HCT116 (cell line): ENCODE measurements around the gene COL21A1. TPM values are rescaled to one million over a fixed set of nuclear protein-coding genes. Genes with fewer than 3 reads are reported as not detected.

ENCODE experiments used
- ATAC-seq: fragments of 200-7000 bp; cut with Tn5 transposase; 2 replicates; pipeline ENCODE4 v1.9.1; 2020; ENCODE audit warnings: mild to moderate bottlenecking, moderate library complexity
- BruUV-seq: library from RNA; stranded (reverse); fragments of 400-500 nt; replicated peaks from 2 replicates; lab custom pipeline; 2021; lab: Mats Ljungman, UMichigan
- CTCF ChIA-PET: fragments of 300-600 bp; sonication (Branson Sonifier 250); formaldehyde crosslinking; loops from one replicate; lab custom pipeline; 2021; ENCODE audit warnings: antibody characterized with exemption; lab: Charles Lee
- POLR2A ChIA-PET: fragments of 300-600, 350-600 bp; sonication (Branson Sonifier 250); formaldehyde crosslinking; loops from one replicate; lab custom pipeline; 2021; ENCODE audit warnings: antibody characterized with exemption; lab: Charles Lee
- RAD21 ChIA-PET, 2 experiments: fragments of 300-600 bp; sonication (Branson Sonifier 250); formaldehyde crosslinking; loops; one replicate each; lab custom pipeline; 2023; ENCODE audit warnings: low total read pairs in 2 of 2; ENCODE audit not compliant: uncharacterized antibody in 2 of 2, unreplicated experiment in 2 of 2, low non-redundant PET in 1 of 2; lab: Charles Lee
- DNase-seq: peaks from one replicate; pipeline ENCODE4 v3.0.0-alpha.2; 2010; ENCODE audit warnings: low read depth, low spot score
- H2AFZ ChIP-seq: fragments of 200-600 bp; shearing (Covaris generic), sonication (generic); 2 replicates; pipeline ENCODE4 v1.6.1; 2017; ENCODE audit warnings: low read depth, mixed run types, mixed read lengths, antibody characterized with exemption, low read length; ENCODE audit not compliant: poor library complexity, severe bottlenecking
- H3K27ac ChIP-seq: 2 replicates; pipeline ENCODE4 v1.5.1; 2012; ENCODE audit warnings: low read depth, low read length
- H3K27me3 ChIP-seq: fragments of 200-600 bp; sonication (generic); 2 replicates; pipeline ENCODE4 v1.6.1; 2016; ENCODE audit warnings: mixed run types, low read length, mixed read lengths; ENCODE audit not compliant: insufficient read depth
- H3K36me3 ChIP-seq, 2 experiments: fragments of 200-500 bp in 1 of 2; fragments of 200-600 bp in 1 of 2; sonication (Bioruptor generic) in 1 of 2; sonication (generic) in 1 of 2; 2 replicates each; pipeline versions ENCODE4 v1.5.1 to v1.6.1; 2014 to 2016; ENCODE audit warnings: low read length in 2 of 2, inconsistent platforms in 1 of 2, mixed read lengths in 1 of 2, mixed run types in 1 of 2; ENCODE audit not compliant: insufficient read depth in 2 of 2, control insufficient read depth in 1 of 2
- H3K4me1 ChIP-seq, 2 experiments: fragments of 200-600 bp in 1 of 2; sonication (generic) in 1 of 2; 2 replicates each; pipeline versions ENCODE4 v1.5.1 to v1.6.1; 2012 to 2017; ENCODE audit warnings: low read length in 2 of 2, inconsistent platforms in 1 of 2, mild to moderate bottlenecking in 1 of 2, mixed read lengths in 1 of 2, mixed run types in 1 of 2, moderate library complexity in 1 of 2; ENCODE audit not compliant: insufficient read depth in 2 of 2, control insufficient read depth in 1 of 2
- H3K4me2 ChIP-seq: fragments of 200-600 bp; sonication (generic); 2 replicates; pipeline ENCODE4 v1.6.1; 2017; ENCODE audit warnings: mixed run types, low read length, mixed read lengths
- H3K4me3 ChIP-seq, 2 experiments: fragments of 200-600 bp in 1 of 2; sonication (generic) in 1 of 2; replicated peaks in 1 of 2; 2 replicates each; pipeline ENCODE4 v1.5.1; 2011 to 2016; ENCODE audit warnings: low read length in 2 of 2, control low read depth in 1 of 2, low read depth in 1 of 2, mild to moderate bottlenecking in 1 of 2, mixed read lengths in 1 of 2, mixed run types in 1 of 2
- H3K79me2 ChIP-seq: fragments of 200-600 bp; sonication (generic); 2 replicates; pipeline ENCODE4 v1.6.1; 2017; ENCODE audit warnings: mild to moderate bottlenecking, mixed run types, low read length, moderate library complexity, mixed read lengths; ENCODE audit not compliant: insufficient read depth
- H3K9ac ChIP-seq: fragments of 200-600 bp; sonication (generic); 2 replicates; pipeline ENCODE4 v1.6.1; 2016; ENCODE audit warnings: low read length, mixed read lengths
- H3K9me2 ChIP-seq: fragments of 200-600 bp; sonication (generic), shearing (Covaris generic); 2 replicates; pipeline ENCODE4 v1.6.1; 2017; ENCODE audit warnings: mixed run types, mild to moderate bottlenecking, moderate library complexity; ENCODE audit not compliant: insufficient read depth
- H3K9me3 ChIP-seq, 2 experiments: fragments of 200-500 bp in 1 of 2; fragments of 200-600 bp in 1 of 2; sonication (Bioruptor generic) in 1 of 2; sonication (generic) in 1 of 2; 2 replicates each; pipeline ENCODE4 v1.6.1; 2014 to 2017; ENCODE audit warnings: low read length in 2 of 2, mixed read lengths in 2 of 2, inconsistent platforms in 1 of 2, low read depth in 1 of 2, mild to moderate bottlenecking in 1 of 2, mixed run types in 1 of 2, moderate library complexity in 1 of 2; ENCODE audit not compliant: control insufficient read depth in 1 of 2, insufficient read depth in 1 of 2
- H4K20me1 ChIP-seq: fragments of 200-600 bp; sonication (generic), shearing (Covaris generic); 2 replicates; pipeline ENCODE4 v1.6.1; 2017; ENCODE audit warnings: mixed run types, mild to moderate bottlenecking, moderate library complexity; ENCODE audit not compliant: insufficient read depth
- CEBPB ChIP-seq: IDR thresholded peaks from 2 replicates; pipeline ENCODE4 v1.6.1; 2012; ENCODE audit warnings: low read depth
- EZH2 ChIP-seq: fragments of 200-600 bp; sonication (generic); IDR thresholded peaks from 2 replicates; pipeline ENCODE4 v1.6.1; 2017; ENCODE audit warnings: antibody characterized with exemption, mixed run types
- EZH2phosphoT487 ChIP-seq: fragments of 200-600 bp; IDR thresholded peaks from 2 replicates; pipeline ENCODE4 v1.6.1; 2018; ENCODE audit warnings: antibody characterized with exemption, borderline replicate concordance
- FOSL1 ChIP-seq: IDR thresholded peaks from 2 replicates; pipeline ENCODE4 v1.6.1; 2012; ENCODE audit warnings: low read depth
- JUND ChIP-seq: IDR thresholded peaks from 2 replicates; pipeline ENCODE4 v1.6.1; 2012
- POLR2AphosphoS5 ChIP-seq: IDR thresholded peaks from 2 replicates; pipeline ENCODE4 v1.6.1; 2011; ENCODE audit warnings: mild to moderate bottlenecking, low read depth, low read length, moderate library complexity
- SP1 ChIP-seq: IDR thresholded peaks from 2 replicates; pipeline ENCODE4 v1.6.1; 2012; ENCODE audit warnings: low read depth
- ZFX ChIP-seq: fragments of 450-650 bp; IDR thresholded peaks from 2 replicates; pipeline ENCODE4 v1.6.1; 2017
- ZNF274 ChIP-seq: fragments of 200-500 bp; sonication (Bioruptor generic); IDR thresholded peaks from 2 replicates; pipeline ENCODE4 v1.6.1; 2014; ENCODE audit warnings: mild to moderate bottlenecking, low read depth, low read length, inconsistent platforms
- intact Hi-C: fragments of 100-400 bp; cut with micrococcal nuclease; formaldehyde crosslinking; loops from 2 replicates; pipeline ENCODE4 v1.10.0; 2022
- total RNA-seq: library from RNA; stranded (reverse); gene quantifications from one replicate; pipeline ENCODE4 v1.2.1, GENCODE V29; 2021; ENCODE audit not compliant: unreplicated experiment
- TF ChIP-seq, protein P1 (sequence below), 3 experiments: fragments of 200-600 bp in 1 of 3; sonication (generic) in 1 of 3; IDR thresholded peaks in 2 of 3; conservative IDR thresholded peaks in 1 of 3; 2 replicates each; pipeline ENCODE4 v1.5.1; 2012 to 2017; ENCODE audit warnings: low read depth in 2 of 3, low read length in 2 of 3, antibody characterized with exemption in 1 of 3, borderline replicate concordance in 1 of 3, control low read depth in 1 of 3, mild to moderate bottlenecking in 1 of 3, mixed read lengths in 1 of 3, mixed run types in 1 of 3, moderate library complexity in 1 of 3; ENCODE audit not compliant: insufficient read depth in 1 of 3
- TF ChIP-seq, protein P2 (sequence below): IDR thresholded peaks from 2 replicates; pipeline ENCODE4 v1.6.1; 2012
- TF ChIP-seq, protein P3 (sequence below): IDR thresholded peaks from 2 replicates; pipeline ENCODE4 v1.6.1; 2012

Gene COL21A1
- total RNA-seq, 1 experiment from 2014 or later: not detected

DNA sequence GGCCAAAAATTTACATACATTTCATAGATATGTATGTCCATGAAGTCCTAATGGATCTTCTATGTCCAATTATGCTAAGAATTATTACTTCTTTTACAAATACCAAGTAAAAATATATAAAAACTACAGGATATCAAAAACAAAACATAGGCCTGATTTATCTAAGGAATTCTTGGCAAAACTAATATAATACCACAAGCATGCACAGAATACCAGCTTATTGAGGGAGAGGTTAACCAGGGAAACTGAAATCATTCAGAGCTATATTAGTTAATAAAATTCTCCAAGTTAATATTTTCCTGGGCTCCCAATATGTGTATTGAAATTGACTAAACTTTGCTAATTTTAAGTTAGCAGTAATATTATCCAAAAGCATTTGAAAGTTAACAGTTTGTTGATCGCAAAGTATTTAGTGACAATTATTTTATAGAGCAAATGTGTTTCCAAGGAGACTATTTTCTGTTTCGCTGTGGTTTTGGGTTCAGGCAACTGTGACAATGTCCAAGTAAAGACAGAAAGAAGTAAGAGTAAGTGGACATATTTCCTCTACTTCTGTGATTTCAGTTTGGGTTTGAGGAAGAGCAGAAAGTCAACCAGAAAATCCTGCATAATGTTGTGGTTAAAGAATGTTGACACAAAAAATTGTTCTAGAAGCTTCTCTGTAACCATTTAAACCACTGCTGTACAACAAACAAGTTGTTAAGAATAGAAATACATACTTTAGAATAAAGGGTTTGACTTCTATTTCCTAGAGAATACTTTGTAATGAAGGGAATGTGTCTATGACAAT is 167.4 kb downstream of the COL21A1 start (continued):
- TF ChIP-seq EZH2: no peak
- no peak for TF ChIP-seq EZH2phosphoT487
- TF ChIP-seq POLR2AphosphoS5: no peak
- TF ChIP-seq FOSL1: no peak

DNA sequence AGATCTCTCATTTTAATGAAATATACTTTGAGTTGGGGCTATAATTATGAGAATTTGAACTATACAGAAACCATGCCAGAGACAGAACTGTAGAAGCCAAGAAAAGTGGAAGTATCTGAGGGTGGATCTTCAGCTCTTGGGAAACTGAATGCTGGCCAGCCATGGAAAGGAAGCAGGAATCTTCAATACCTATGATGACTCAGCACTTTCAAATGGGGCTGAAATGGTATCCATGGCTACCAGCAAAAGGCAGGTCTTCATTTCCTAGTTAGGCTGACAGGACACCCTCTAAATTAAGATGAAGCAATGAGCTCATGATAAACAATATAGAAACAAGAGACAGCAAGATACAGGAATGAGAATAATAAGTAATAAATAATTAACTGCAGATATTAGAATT is 171.3 kb downstream of the COL21A1 start:
- H3K36me3 ChIP-seq: no peaks in the 10 kb centered on the region
- H3K79me2 ChIP-seq: no peaks in the 10 kb centered on the region
- H3K9me2 ChIP-seq: no peaks in the 10 kb centered on the region; the same call in 1 of the 2 replicates
- CTCF ChIA-PET: no interaction called here
- DNase-seq (no peak), ATAC-seq (no peak)
- POLR2A ChIA-PET: no interaction called here
- RAD21 ChIA-PET: no interaction called here
- no peak for TF ChIP-seq EZH2
- TF ChIP-seq, protein P1, sequence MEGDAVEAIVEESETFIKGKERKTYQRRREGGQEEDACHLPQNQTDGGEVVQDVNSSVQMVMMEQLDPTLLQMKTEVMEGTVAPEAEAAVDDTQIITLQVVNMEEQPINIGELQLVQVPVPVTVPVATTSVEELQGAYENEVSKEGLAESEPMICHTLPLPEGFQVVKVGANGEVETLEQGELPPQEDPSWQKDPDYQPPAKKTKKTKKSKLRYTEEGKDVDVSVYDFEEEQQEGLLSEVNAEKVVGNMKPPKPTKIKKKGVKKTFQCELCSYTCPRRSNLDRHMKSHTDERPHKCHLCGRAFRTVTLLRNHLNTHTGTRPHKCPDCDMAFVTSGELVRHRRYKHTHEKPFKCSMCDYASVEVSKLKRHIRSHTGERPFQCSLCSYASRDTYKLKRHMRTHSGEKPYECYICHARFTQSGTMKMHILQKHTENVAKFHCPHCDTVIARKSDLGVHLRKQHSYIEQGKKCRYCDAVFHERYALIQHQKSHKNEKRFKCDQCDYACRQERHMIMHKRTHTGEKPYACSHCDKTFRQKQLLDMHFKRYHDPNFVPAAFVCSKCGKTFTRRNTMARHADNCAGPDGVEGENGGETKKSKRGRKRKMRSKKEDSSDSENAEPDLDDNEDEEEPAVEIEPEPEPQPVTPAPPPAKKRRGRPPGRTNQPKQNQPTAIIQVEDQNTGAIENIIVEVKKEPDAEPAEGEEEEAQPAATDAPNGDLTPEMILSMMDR (IDR thresholded peaks at IDR 0.05 in 2 of 3, conservative IDR thresholded peaks at IDR 0.05 in 1 of 3; ENCODE audit: borderline replicate concordance in 1 of 3, insufficient read depth in 1 of 3, low read depth in 2 of 3, low read length in 2 of 3): no peak
- TF ChIP-seq, protein P2, sequence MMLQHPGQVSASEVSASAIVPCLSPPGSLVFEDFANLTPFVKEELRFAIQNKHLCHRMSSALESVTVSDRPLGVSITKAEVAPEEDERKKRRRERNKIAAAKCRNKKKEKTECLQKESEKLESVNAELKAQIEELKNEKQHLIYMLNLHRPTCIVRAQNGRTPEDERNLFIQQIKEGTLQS: no peak
- TF ChIP-seq POLR2AphosphoS5: no peak
- TF ChIP-seq SP1: no peak
- no peak for TF ChIP-seq FOSL1
- TF ChIP-seq ZFX: no peak
- no peak for TF ChIP-seq ZNF274
- no peak for TF ChIP-seq JUND
- TF ChIP-seq EZH2phosphoT487: no peak
- TF ChIP-seq, protein P3, sequence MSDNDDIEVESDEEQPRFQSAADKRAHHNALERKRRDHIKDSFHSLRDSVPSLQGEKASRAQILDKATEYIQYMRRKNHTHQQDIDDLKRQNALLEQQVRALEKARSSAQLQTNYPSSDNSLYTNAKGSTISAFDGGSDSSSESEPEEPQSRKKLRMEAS: no peak
- no peak for TF ChIP-seq CEBPB
- no TSS peak for BruUV-seq
- peak overlapping the region; percentile 3 for H2AFZ ChIP-seq
- H3K4me2 ChIP-seq: no peak overlapping the region
- no peaks in the 10 kb centered on the region for H3K27me3 ChIP-seq
- H3K4me3 ChIP-seq: no peak overlapping the region
- peaks cover 0 to 3% of the 10 kb centered on the region in 2 experiments; a peak in 1 of 4 replicates for H3K9me3 ChIP-seq
- no peaks in the 10 kb centered on the region; a peak in 1 of 4 replicates for H3K4me1 ChIP-seq
- no peaks in the 10 kb centered on the region for H4K20me1 ChIP-seq
- intact Hi-C loops: no loop called here
- H3K9ac ChIP-seq: no peak overlapping the region
- H3K27ac ChIP-seq: no peak overlapping the region
